IMR-90 (cell line): ENCODE results near the gene DGKG. TPM values are rescaled to one million over a fixed set of nuclear protein-coding genes. Genes with fewer than 3 reads are reported as not detected.

ENCODE experiments used
- ATAC-seq: fragments of 200-7000 bp; cut with Tn5 transposase; 2 replicates; pipeline ENCODE4 v1.9.1; 2020; ENCODE audit warnings: low read depth, mild to moderate bottlenecking, moderate library complexity
- BruUV-seq: library from RNA; stranded (reverse); fragments of 400-500 nt; replicated peaks from 2 replicates; lab custom pipeline; 2021; lab: Mats Ljungman, UMichigan
- CTCF ChIA-PET: fragments of 300-600 bp; formaldehyde crosslinking; extraction: SDS; loops from one replicate; lab custom pipeline; 2021; ENCODE audit warnings: antibody characterized with exemption; lab: Yijun Ruan, JAX
- POLR2A ChIA-PET: fragments of 300-600 bp; sonication (Branson Sonifier 250); formaldehyde crosslinking; loops from one replicate; lab custom pipeline; 2022; ENCODE audit warnings: antibody characterized with exemption; ENCODE audit not compliant: unreplicated experiment; lab: Charles Lee
- DNase-seq: peaks from one replicate; pipeline ENCODE4 v3.0.0; 2013
- H2AFZ ChIP-seq: replicated peaks from 2 replicates; pipeline ENCODE3; 2013; ENCODE audit warnings: low read length, mild to moderate bottlenecking; ENCODE audit not compliant: poor library complexity
- H2AK5ac ChIP-seq: 2 replicates; pipeline ENCODE4 v1.6.1; 2013; ENCODE audit warnings: low read depth, low read length, inconsistent platforms
- H2AK9ac ChIP-seq: replicated peaks from 2 replicates; pipeline ENCODE3; 2013; ENCODE audit warnings: mild to moderate bottlenecking, low read depth, low read length, moderate library complexity; ENCODE audit not compliant: poor library complexity
- H2BK120ac ChIP-seq: 2 replicates; pipeline ENCODE4 v1.6.1; 2013; ENCODE audit warnings: low read depth, low read length, inconsistent platforms
- H2BK15ac ChIP-seq: 3 replicates; pipeline ENCODE4 v1.6.1; 2013; ENCODE audit warnings: low read depth, low read length, inconsistent platforms
- H2BK20ac ChIP-seq: 2 replicates; pipeline ENCODE4 v1.6.1; 2013; ENCODE audit warnings: low read depth, mild to moderate bottlenecking, inconsistent platforms, low read length, moderate library complexity
- H2BK5ac ChIP-seq: 2 replicates; pipeline ENCODE4 v1.6.1; 2013; ENCODE audit warnings: mild to moderate bottlenecking, low read depth, low read length, inconsistent platforms; ENCODE audit not compliant: poor library complexity, severe bottlenecking
- H3K14ac ChIP-seq: replicated peaks from 2 replicates; pipeline ENCODE4 v1.6.1; 2013; ENCODE audit warnings: low read depth, low read length, inconsistent platforms
- H3K18ac ChIP-seq: 2 replicates; pipeline ENCODE4 v1.6.1; 2013; ENCODE audit warnings: low read depth, low read length, control low read depth
- H3K23ac ChIP-seq: 2 replicates; pipeline ENCODE4 v1.6.1; 2013; ENCODE audit warnings: low read depth, low read length, inconsistent platforms
- H3K27ac ChIP-seq: 2 replicates; pipeline ENCODE4 v1.5.1; 2013; ENCODE audit warnings: mild to moderate bottlenecking, control low read depth, low read length; ENCODE audit not compliant: insufficient read depth
- H3K27me3 ChIP-seq: 2 replicates; pipeline ENCODE4 v1.6.1; 2013; ENCODE audit warnings: low read length; ENCODE audit not compliant: control insufficient read depth, insufficient read depth
- H3K36me3 ChIP-seq: 2 replicates; pipeline ENCODE4 v1.6.1; 2013; ENCODE audit warnings: low read length, mixed read lengths; ENCODE audit not compliant: control insufficient read depth, insufficient read depth
- H3K4ac ChIP-seq: 2 replicates; pipeline ENCODE4 v1.6.1; 2013; ENCODE audit warnings: low read depth, low read length, inconsistent platforms
- H3K4me1 ChIP-seq: 2 replicates; pipeline ENCODE4 v1.6.1; 2013; ENCODE audit warnings: low read length, mixed read lengths; ENCODE audit not compliant: control insufficient read depth, insufficient read depth
- H3K4me2 ChIP-seq: 2 replicates; pipeline ENCODE4 v1.6.1; 2013; ENCODE audit warnings: low read depth, mild to moderate bottlenecking, control low read depth, low read length, moderate library complexity
- H3K4me3 ChIP-seq: 2 replicates; pipeline ENCODE4 v1.5.1; 2013; ENCODE audit warnings: low read depth, mild to moderate bottlenecking, control low read depth, low read length, moderate library complexity; ENCODE audit not compliant: insufficient read depth
- H3K56ac ChIP-seq: 2 replicates; pipeline ENCODE4 v1.6.1; 2013; ENCODE audit warnings: low read length, inconsistent platforms; ENCODE audit not compliant: insufficient read depth; ENCODE audit errors: extremely low read depth
- H3K79me1 ChIP-seq, 2 experiments: 2 replicates each; pipeline ENCODE4 v1.6.1; 2013; ENCODE audit warnings: low read length in 2 of 2, inconsistent platforms in 1 of 2, low read depth in 1 of 2
- H3K9ac ChIP-seq: 2 replicates; pipeline ENCODE4 v1.6.1; 2013; ENCODE audit warnings: low read depth, low read length, control low read depth
- H3K9me1 ChIP-seq: 2 replicates; pipeline ENCODE4 v1.6.1; 2013; ENCODE audit warnings: low read length, inconsistent platforms; ENCODE audit not compliant: insufficient read depth
- H3K9me3 ChIP-seq: 2 replicates; pipeline ENCODE4 v1.6.1; 2013; ENCODE audit warnings: low read length; ENCODE audit not compliant: control insufficient read depth, insufficient read depth
- H4K20me1 ChIP-seq: 2 replicates; pipeline ENCODE4 v1.6.1; 2013; ENCODE audit warnings: low read length, inconsistent platforms; ENCODE audit not compliant: insufficient read depth
- H4K5ac ChIP-seq: 2 replicates; pipeline ENCODE4 v1.6.1; 2013; ENCODE audit warnings: mild to moderate bottlenecking, low read depth, low read length, control low read depth
- H4K8ac ChIP-seq, 2 experiments: 2 replicates each; pipeline ENCODE4 v1.6.1; 2013; ENCODE audit warnings: low read depth in 2 of 2, low read length in 2 of 2, control low read depth in 1 of 2, inconsistent platforms in 1 of 2
- H4K91ac ChIP-seq: 2 replicates; pipeline ENCODE4 v1.6.1; 2013; ENCODE audit warnings: low read depth, low read length, inconsistent platforms; ENCODE audit not compliant: insufficient read depth
- CEBPB ChIP-seq: IDR thresholded peaks from 2 replicates; pipeline ENCODE4 v1.6.1; 2012; ENCODE audit warnings: low read depth, low read length, improper control_type of control experiment
- dilution Hi-C: fragments of 300-500 bp; cut with HindIII; formaldehyde crosslinking; loops from one replicate; pipeline ENCODE4 v1.14.3; 2018; ENCODE audit warnings: low sequenced_read_pairs; ENCODE audit not compliant: unreplicated experiment
- in situ Hi-C: fragments of 300-500 bp; cut with MboI; formaldehyde crosslinking; loops from 3 replicates; pipeline ENCODE4 v1.14.3; 2019; ENCODE audit warnings: low sequenced_read_pairs, inconsistent platforms, mixed read lengths
- intact Hi-C: fragments of 100-400 bp; cut with micrococcal nuclease; formaldehyde crosslinking; loops from 2 replicates; pipeline ENCODE4 v1.10.0; 2022
- polyA plus RNA-seq, 3 experiments: library from polyadenylated mRNA; depleted of rRNA; stranded (reverse); fragments of >200 nt; gene quantifications; 2 replicates each; pipeline ENCODE4 v1.2.3, GENCODE V29; 2012; ENCODE audit warnings: low replicate concordance in 1 of 3
- total RNA-seq: library from RNA; depleted of rRNA; stranded (reverse); fragments of >200 nt; gene quantifications from 2 replicates; pipeline ENCODE4 v1.2.3, GENCODE V29; 2012
- TF ChIP-seq, protein P1 (sequence below): fragments of 150-350 bp; IDR thresholded peaks from 2 replicates; pipeline ENCODE4 v1.6.1; 2017; ENCODE audit warnings: mild to moderate bottlenecking, antibody characterized with exemption, low read length, low read depth
- TF ChIP-seq, protein P2 (sequence below): fragments of 150-350 bp; IDR thresholded peaks from 2 replicates; pipeline ENCODE4 v1.6.1; 2016; ENCODE audit warnings: low read depth, mild to moderate bottlenecking, low read length, moderate library complexity, borderline replicate concordance

Gene DGKG
- total and polyA plus RNA-seq, 2 of the 4 experiments (the other 2 are of a cell fraction): 1.2 to 4.1 TPM

DNA sequence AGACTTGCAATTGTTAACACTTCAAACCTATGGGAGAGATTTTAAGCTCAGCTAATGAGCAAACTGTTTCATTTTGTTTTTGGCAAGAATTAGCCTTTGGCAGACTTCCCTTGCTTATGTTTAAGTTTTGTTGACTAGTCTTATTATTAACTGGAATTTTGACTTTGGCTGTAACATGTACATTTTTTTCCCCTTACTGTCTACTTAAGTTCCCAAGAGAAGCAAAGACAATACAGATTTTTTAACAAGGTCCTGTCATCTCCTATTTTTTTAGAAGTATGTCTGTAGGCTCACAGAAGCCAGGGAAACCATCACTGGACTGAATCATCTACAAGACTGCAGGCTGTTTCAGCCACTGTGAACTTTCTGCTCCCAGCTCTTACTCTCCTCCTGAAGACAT lies 74.3 kb downstream of the DGKG start:
- peaks cover 10% of the 10 kb centered on the region for H3K4me1 ChIP-seq
- H3K18ac ChIP-seq: no peak overlapping the region
- 0 out of 2 replicates have a peak overlapping the region, but pooled peaks have one; percentile 8 for H3K14ac ChIP-seq
- H4K91ac ChIP-seq: no peak overlapping the region
- no TSS peak for BruUV-seq
- peaks cover 7% of the 10 kb centered on the region for H3K27me3 ChIP-seq
- H3K27ac ChIP-seq: no peak overlapping the region
- H3K36me3 ChIP-seq: no peaks in the 10 kb centered on the region
- no peak overlapping the region for H2AK9ac ChIP-seq
- peak; percentile 81 for ATAC-seq
- no peak overlapping the region for H3K4ac ChIP-seq
- H2BK15ac ChIP-seq: no peak overlapping the region
- H4K5ac ChIP-seq: no peak overlapping the region
- no peak overlapping the region for H3K4me3 ChIP-seq
- no peak overlapping the region for H2BK120ac ChIP-seq
- no peak overlapping the region for H2BK5ac ChIP-seq
- H3K79me1 ChIP-seq: no peaks in the 10 kb centered on the region
- no peak overlapping the region for H2AFZ ChIP-seq
- peak; percentile 85 for DNase-seq
- no peak overlapping the region for H3K23ac ChIP-seq
- TF ChIP-seq, protein P1, sequence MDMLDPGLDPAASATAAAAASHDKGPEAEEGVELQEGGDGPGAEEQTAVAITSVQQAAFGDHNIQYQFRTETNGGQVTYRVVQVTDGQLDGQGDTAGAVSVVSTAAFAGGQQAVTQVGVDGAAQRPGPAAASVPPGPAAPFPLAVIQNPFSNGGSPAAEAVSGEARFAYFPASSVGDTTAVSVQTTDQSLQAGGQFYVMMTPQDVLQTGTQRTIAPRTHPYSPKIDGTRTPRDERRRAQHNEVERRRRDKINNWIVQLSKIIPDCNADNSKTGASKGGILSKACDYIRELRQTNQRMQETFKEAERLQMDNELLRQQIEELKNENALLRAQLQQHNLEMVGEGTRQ: no peak
- TF ChIP-seq, protein P2, sequence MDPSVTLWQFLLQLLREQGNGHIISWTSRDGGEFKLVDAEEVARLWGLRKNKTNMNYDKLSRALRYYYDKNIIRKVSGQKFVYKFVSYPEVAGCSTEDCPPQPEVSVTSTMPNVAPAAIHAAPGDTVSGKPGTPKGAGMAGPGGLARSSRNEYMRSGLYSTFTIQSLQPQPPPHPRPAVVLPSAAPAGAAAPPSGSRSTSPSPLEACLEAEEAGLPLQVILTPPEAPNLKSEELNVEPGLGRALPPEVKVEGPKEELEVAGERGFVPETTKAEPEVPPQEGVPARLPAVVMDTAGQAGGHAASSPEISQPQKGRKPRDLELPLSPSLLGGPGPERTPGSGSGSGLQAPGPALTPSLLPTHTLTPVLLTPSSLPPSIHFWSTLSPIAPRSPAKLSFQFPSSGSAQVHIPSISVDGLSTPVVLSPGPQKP: no peak
- no peak for TF ChIP-seq CEBPB
- intact Hi-C loops (loop anchor here (10.0 kb wide), 1 partner anchor 527 kb away; no protein-coding TSS in a partner anchor), in situ Hi-C loops (no loop called here), dilution Hi-C loops (no loop called here)
- no peak overlapping the region for H4K8ac ChIP-seq
- H3K9ac ChIP-seq: no peak overlapping the region
- 0 out of 2 replicates have a peak overlapping the region, but pooled peaks have one; percentile 40 for H2BK20ac ChIP-seq
- peaks cover 5% of the 10 kb centered on the region; the same call in 1 of the 2 replicates for H3K9me1 ChIP-seq
- no peak overlapping the region for H3K56ac ChIP-seq
- peak overlapping the region; percentile 12; the same call in 1 of the 2 replicates for H3K4me2 ChIP-seq
- H4K20me1 ChIP-seq: peaks cover 4% of the 10 kb centered on the region; the same call in 1 of the 2 replicates
- POLR2A ChIA-PET: no interaction called here
- no peaks in the 10 kb centered on the region for H3K9me3 ChIP-seq
- H2AK5ac ChIP-seq: no peak overlapping the region
- CTCF ChIA-PET: interaction anchor here (1.1 kb wide), 1 partner anchor 252 kb away, joined by 12 read pairs; no protein-coding TSS in a partner anchor
